SU-DHL-6 (cell line): ENCODE measurements around the gene SETD2.
"Not testable (repeated sequence)": the region's sequence is repeated elsewhere in the genome, so short reads cannot be mapped to it uniquely, and the experiment has no call there.

ENCODE experiments used
- H2AFZ ChIP-seq: fragments of 200-600 bp; sonication (generic); 2 replicates; pipeline ENCODE4 v1.6.1; 2014; ENCODE audit warnings: low read depth, mild to moderate bottlenecking, moderate library complexity, mixed read lengths, antibody characterized with exemption, low read length; ENCODE audit not compliant: severe bottlenecking
- H3F3A ChIP-seq: fragments of 200-600 bp; shearing (Covaris generic); 2 replicates; pipeline ENCODE4 v1.6.0; 2016; ENCODE audit warnings: antibody characterized with exemption, mild to moderate bottlenecking; ENCODE audit not compliant: insufficient read depth
- H3K27ac ChIP-seq: fragments of 200-600 bp; sonication (generic); 2 replicates; pipeline ENCODE4 v1.5.1; 2016; ENCODE audit warnings: low read depth, mild to moderate bottlenecking, low read length, moderate library complexity, mixed read lengths
- H3K27me3 ChIP-seq: fragments of 200-600 bp; sonication (generic), shearing (Covaris generic); 2 replicates; pipeline ENCODE4 v1.6.0; 2014; ENCODE audit warnings: mild to moderate bottlenecking, low read length
- H3K36me3 ChIP-seq: fragments of 200-600 bp; sonication (generic); 2 replicates; pipeline ENCODE4 v1.6.1; 2014; ENCODE audit warnings: mild to moderate bottlenecking, low read length, mixed read lengths
- H3K4me2 ChIP-seq: fragments of 300-600, 200-600 bp; shearing (Covaris generic), sonication (generic); 2 replicates; pipeline ENCODE4 v1.6.0; 2014; ENCODE audit warnings: low read length, low read depth, mild to moderate bottlenecking; ENCODE audit not compliant: poor library complexity, severe bottlenecking
- H3K4me3 ChIP-seq: fragments of 200-600 bp; sonication (generic); 2 replicates; pipeline ENCODE4 v1.5.1; 2014; ENCODE audit warnings: antibody characterized with exemption, low read length, mild to moderate bottlenecking, mixed read lengths; ENCODE audit not compliant: insufficient read depth, poor library complexity, severe bottlenecking
- H3K79me2 ChIP-seq: fragments of 200-600 bp; sonication (generic); 2 replicates; pipeline ENCODE4 v1.6.1; 2014; ENCODE audit warnings: mild to moderate bottlenecking, low read length, moderate library complexity; ENCODE audit not compliant: insufficient read depth
- H3K9ac ChIP-seq: fragments of 200-600 bp; sonication (generic); 2 replicates; pipeline ENCODE4 v1.7.0; 2014; ENCODE audit warnings: mild to moderate bottlenecking, low read length
- H3K9me2 ChIP-seq: fragments of 200-600 bp; sonication (generic); replicated peaks from 2 replicates; pipeline ENCODE4 v1.6.1; 2014; ENCODE audit warnings: low read length; ENCODE audit not compliant: insufficient read depth
- H3K9me3 ChIP-seq: fragments of 200-600 bp; sonication (generic); 2 replicates; pipeline ENCODE4 v1.6.1; 2014; ENCODE audit warnings: low read length, mixed read lengths; ENCODE audit not compliant: insufficient read depth
- H4K20me1 ChIP-seq: fragments of 200-600 bp; sonication (generic); 2 replicates; pipeline ENCODE4 v1.6.1; 2014; ENCODE audit warnings: low read depth, mild to moderate bottlenecking, antibody characterized with exemption, low read length, moderate library complexity, mixed read lengths
- EZH2phosphoT487 ChIP-seq: fragments of 200-600 bp; sonication (generic), shearing (Covaris generic); conservative IDR thresholded peaks from 2 replicates; pipeline ENCODE4 v1.6.1; 2018; ENCODE audit warnings: mild to moderate bottlenecking, antibody characterized with exemption, low read length, moderate library complexity, mixed read lengths
- TF ChIP-seq, protein P1 (sequence below): fragments of 200-600 bp; sonication (generic); IDR thresholded peaks from one replicate; pipeline ENCODE4 v1.5.1; 2017; ENCODE audit warnings: antibody characterized with exemption, mild to moderate bottlenecking, low read length, moderate library complexity; ENCODE audit not compliant: insufficient read depth, poor library complexity, severe bottlenecking

The SETD2 gene

DNA sequence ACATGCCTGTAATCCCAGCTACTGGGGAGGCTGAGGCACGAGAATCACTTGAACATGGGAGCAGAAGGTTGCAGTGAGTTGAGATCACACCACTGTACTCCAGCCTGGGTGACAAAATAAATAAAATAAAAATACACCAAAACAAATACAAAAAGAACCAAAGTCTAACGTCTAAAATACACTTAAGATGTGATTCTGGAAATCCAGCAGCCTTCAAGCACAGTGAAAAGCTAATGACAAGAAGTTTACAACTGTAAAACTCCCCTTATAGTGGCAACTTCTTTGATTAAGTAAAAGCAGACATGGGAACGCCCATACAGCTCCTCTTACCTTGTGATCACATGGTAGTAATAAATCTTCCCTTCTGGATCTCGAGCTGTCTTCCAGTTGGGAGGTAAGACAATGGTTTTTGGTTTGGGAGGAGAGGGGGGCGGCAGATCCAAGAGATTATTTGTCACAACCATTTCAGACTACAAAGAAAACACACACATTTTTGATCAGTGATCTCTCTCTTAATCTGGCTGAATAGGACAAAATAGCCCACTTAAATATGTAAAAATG is 121.6 kb downstream of the SETD2 start:
- peaks cover 53% of the 10 kb centered on the region for H3F3A ChIP-seq
- H3K9ac ChIP-seq: no peak overlapping the region
- no peak overlapping the region for H2AFZ ChIP-seq
- peak overlapping the region; percentile 93 for H3K27ac ChIP-seq
- H3K9me3 ChIP-seq: no peaks in the 10 kb centered on the region
- TF ChIP-seq, protein P1, sequence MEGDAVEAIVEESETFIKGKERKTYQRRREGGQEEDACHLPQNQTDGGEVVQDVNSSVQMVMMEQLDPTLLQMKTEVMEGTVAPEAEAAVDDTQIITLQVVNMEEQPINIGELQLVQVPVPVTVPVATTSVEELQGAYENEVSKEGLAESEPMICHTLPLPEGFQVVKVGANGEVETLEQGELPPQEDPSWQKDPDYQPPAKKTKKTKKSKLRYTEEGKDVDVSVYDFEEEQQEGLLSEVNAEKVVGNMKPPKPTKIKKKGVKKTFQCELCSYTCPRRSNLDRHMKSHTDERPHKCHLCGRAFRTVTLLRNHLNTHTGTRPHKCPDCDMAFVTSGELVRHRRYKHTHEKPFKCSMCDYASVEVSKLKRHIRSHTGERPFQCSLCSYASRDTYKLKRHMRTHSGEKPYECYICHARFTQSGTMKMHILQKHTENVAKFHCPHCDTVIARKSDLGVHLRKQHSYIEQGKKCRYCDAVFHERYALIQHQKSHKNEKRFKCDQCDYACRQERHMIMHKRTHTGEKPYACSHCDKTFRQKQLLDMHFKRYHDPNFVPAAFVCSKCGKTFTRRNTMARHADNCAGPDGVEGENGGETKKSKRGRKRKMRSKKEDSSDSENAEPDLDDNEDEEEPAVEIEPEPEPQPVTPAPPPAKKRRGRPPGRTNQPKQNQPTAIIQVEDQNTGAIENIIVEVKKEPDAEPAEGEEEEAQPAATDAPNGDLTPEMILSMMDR: no peak
- no peak for TF ChIP-seq EZH2phosphoT487
- no peaks in the 10 kb centered on the region for H4K20me1 ChIP-seq
- H3K9me2 ChIP-seq: no peaks in the 10 kb centered on the region
- H3K79me2 ChIP-seq: no peaks in the 10 kb centered on the region; the same call in 1 of the 2 replicates
- no peak overlapping the region for H3K4me3 ChIP-seq
- no peak overlapping the region for H3K4me2 ChIP-seq
- peaks cover 37% of the 10 kb centered on the region for H3K36me3 ChIP-seq
- H3K27me3 ChIP-seq: no peaks in the 10 kb centered on the region

DNA sequence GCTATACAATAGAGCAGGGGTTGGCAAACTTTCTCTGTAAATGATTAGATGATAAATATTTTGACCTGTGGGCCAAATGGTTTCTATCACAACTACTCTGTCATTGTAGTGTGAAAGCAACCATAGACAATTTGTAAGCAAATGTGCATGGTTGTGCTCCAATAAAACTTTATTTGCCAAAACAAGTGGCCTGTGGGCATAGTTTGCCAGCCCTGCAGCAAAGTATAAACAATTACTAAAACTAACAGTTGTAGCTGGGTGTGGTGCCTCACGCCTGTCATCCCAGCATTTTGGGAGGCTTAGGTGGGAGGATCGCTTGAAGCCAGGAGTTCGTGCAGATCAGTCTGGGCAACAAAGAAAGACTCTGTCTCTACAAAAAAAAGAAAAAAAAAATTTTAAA is 122.8 kb downstream of the SETD2 start:
- H3K27me3 ChIP-seq: no peaks in the 10 kb centered on the region
- TF ChIP-seq, protein P1: no peak
- TF ChIP-seq EZH2phosphoT487: no peak
- no peak overlapping the region for H3K4me3 ChIP-seq
- H3K27ac ChIP-seq: no peak overlapping the region
- no peak overlapping the region for H3K9ac ChIP-seq
- no peak overlapping the region for H2AFZ ChIP-seq
- H3K79me2 ChIP-seq: no peaks in the 10 kb centered on the region; the same call in 1 of the 2 replicates
- peaks cover 41% of the 10 kb centered on the region for H3F3A ChIP-seq
- no peaks in the 10 kb centered on the region for H4K20me1 ChIP-seq
- no peak overlapping the region for H3K4me2 ChIP-seq
- H3K36me3 ChIP-seq: peaks cover 37% of the 10 kb centered on the region
- no peaks in the 10 kb centered on the region for H3K9me2 ChIP-seq
- H3K9me3 ChIP-seq: no peaks in the 10 kb centered on the region

DNA sequence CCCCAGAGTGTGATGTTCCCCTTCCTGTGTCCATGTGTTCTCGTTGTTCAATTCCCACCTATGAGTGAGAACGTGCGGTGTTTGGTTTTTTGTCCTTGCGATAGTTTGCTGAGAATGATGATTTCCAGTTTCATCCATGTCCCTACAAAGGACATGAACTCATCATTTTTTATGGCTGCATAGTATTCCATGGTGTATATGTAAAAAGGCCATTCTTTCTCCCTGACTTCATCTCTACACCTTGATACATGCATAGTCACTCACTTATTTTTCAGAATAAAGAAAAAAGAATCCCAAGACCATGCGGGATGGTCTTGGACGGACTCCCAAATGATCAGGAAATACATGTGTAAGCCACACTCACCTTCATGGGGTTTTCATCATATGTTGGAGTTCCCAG is 126.6 kb downstream of the SETD2 start:
- not testable (repeated sequence) for H3K4me2 ChIP-seq, H3K9ac ChIP-seq, H2AFZ ChIP-seq, H3K27me3 ChIP-seq, H4K20me1 ChIP-seq, H3K79me2 ChIP-seq, H3K9me2 ChIP-seq, H3K9me3 ChIP-seq, H3K4me3 ChIP-seq
- Histone ChIP-seq H3F3A (peaks cover 13% of the 10 kb centered on the region), H3K27ac (peak overlapping the region; percentile 76), H3K36me3 (peaks cover 41% of the 10 kb centered on the region)

DNA sequence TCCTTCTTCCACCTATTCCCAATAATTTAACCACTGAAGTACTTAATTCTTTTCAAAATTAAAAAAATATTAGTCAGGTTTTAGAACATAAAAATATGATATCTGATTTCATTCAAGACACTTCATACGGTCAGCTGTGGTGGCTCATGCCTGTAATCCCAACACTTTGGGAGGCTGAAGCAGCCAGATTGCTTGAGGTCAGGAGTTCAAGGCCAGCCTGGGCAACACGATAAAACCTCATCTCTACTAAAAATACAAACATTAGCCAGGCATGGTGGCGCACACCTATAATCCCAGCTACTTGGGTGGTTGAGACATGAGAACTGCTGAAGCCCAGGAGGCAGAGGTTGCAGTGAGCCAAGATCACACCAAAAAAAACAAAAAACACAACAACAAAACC is 127.8 kb downstream of the SETD2 start:
- peaks cover 12% of the 10 kb centered on the region for H3F3A ChIP-seq
- no peaks in the 10 kb centered on the region for H3K79me2 ChIP-seq
- H3K9ac ChIP-seq: no peak overlapping the region
- no peak overlapping the region for H2AFZ ChIP-seq
- no peak overlapping the region for H3K4me3 ChIP-seq
- TF ChIP-seq, protein P1: no peak
- TF ChIP-seq EZH2phosphoT487: no peak
- H3K4me2 ChIP-seq: no peak overlapping the region
- H3K36me3 ChIP-seq: peaks cover 39% of the 10 kb centered on the region
- H3K27me3 ChIP-seq: no peaks in the 10 kb centered on the region
- no peaks in the 10 kb centered on the region for H3K9me3 ChIP-seq
- H3K27ac ChIP-seq: no peak overlapping the region
- H4K20me1 ChIP-seq: no peaks in the 10 kb centered on the region
- H3K9me2 ChIP-seq: no peaks in the 10 kb centered on the region
